ENCODE results near the gene PGA5. TPM values are rescaled to one million over a fixed set of nuclear protein-coding genes. Genes with fewer than 3 reads are reported as not detected.

PGA5 gene
- polyA plus RNA-seq, 1 donor from 2014 or later = not detected

DNA sequence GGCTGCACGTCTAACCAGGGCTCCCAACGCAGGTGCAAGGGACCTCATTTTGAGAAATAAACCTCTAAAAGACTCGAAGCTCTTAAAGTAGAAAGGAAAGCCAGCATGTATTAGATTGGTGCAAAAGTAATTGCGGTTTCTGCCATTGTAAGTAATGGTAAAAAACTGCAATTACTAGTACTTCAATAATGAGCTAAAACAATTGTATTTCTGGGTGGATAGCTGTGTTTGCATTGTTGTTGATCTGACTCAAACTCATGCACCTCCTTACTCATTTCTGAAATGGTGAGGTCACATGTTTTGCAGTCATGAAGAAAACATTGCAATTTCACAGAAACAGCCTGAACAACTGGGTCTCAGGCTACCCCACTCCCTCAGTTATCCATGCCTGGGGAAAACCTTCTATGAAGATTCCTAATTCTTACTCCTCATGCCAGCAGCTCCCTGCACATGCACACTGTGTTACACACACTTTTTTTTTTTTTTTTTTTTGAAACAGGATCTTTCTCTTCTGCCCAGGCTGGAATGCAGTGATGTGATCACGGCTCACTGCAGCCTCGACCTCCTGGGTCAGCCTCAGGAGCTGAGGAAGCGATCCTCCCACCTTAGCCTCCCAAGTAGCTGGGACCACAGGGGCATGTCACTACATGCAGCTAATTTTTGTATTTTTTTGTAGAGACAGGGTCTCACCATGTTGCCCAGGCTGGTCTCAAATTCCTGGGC lies 29.5 kb downstream of the PGA5 start:
- no peaks in the 10 kb centered on the region for H3K27me3 ChIP-seq (ENCODE audit: insufficient read depth, low read depth, low read length)
- no peaks in the 10 kb centered on the region for H3F3A ChIP-seq (ENCODE audit: insufficient read depth, low read length, poor library complexity, severe bottlenecking)
- H3K4me2 ChIP-seq (ENCODE audit: low read length) = no peak overlapping the region
- H3K9me3 ChIP-seq (ENCODE audit: low read length) = no peaks in the 10 kb centered on the region
- no peak overlapping the region for H2AFZ ChIP-seq (ENCODE audit: low read depth, low read length)
- H3K9me2 ChIP-seq (ENCODE audit: insufficient read depth, low read length) = no peaks in the 10 kb centered on the region
- no peak overlapping the region for H3K27ac ChIP-seq (ENCODE audit: low read length)
- H3K36me3 ChIP-seq (ENCODE audit: insufficient read depth, low read length) = no peaks in the 10 kb centered on the region
- TF ChIP-seq POLR2AphosphoS5 (IDR thresholded peaks at IDR 0.05) (no peak), TAF1 (IDR thresholded peaks at IDR 0.05; ENCODE audit: low read depth) (no peak), EP300 (conservative IDR thresholded peaks at IDR 0.05; ENCODE audit: poor library complexity, severe bottlenecking) (no peak), MXI1 (conservative IDR thresholded peaks at IDR 0.05; ENCODE audit: poor library complexity, severe bottlenecking) (no peak), EZH2 (IDR thresholded peaks at IDR 0.05; ENCODE audit: borderline replicate concordance, insufficient read depth, low read length, poor library complexity, severe bottlenecking) (no peak)
- no peaks in the 10 kb centered on the region for H4K20me1 ChIP-seq (ENCODE audit: insufficient read depth)
- H3K4me3 ChIP-seq (ENCODE audit: low read length) = no peak overlapping the region
- no peaks in the 10 kb centered on the region for H3K79me2 ChIP-seq (replicated peaks; ENCODE audit: insufficient read depth, low read length)
- H3K9ac ChIP-seq (ENCODE audit: low read length) = no peak overlapping the region

DNA sequence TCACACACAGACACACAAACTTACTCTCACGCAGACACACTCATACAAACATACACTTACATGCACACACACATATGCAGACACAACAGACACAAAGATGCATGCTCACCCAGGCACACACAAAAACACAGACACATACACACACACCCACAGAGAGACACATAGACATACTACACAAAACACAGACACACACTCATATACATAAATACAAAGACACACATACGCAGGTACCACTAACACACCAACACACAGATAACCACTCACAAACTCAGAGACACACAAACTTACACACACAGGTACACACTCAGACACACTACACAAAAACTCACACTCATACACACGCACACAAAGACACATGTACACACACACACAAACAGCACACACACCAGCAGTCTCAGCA lies 31.8 kb downstream of the PGA5 start:
- no peaks in the 10 kb centered on the region for H3K27me3 ChIP-seq (ENCODE audit: insufficient read depth, low read depth, low read length)
- no peak overlapping the region for H3K9ac ChIP-seq (ENCODE audit: low read length)
- no peak overlapping the region for H3K4me3 ChIP-seq (ENCODE audit: low read length)
- no peaks in the 10 kb centered on the region for H3K9me3 ChIP-seq (ENCODE audit: low read length)
- H3K36me3 ChIP-seq (ENCODE audit: insufficient read depth, low read length) = no peaks in the 10 kb centered on the region
- H3K27ac ChIP-seq (ENCODE audit: low read length) = no peak overlapping the region
- no peaks in the 10 kb centered on the region for H4K20me1 ChIP-seq (ENCODE audit: insufficient read depth)
- H2AFZ ChIP-seq (ENCODE audit: low read depth, low read length) = no peak overlapping the region
- H3K9me2 ChIP-seq (ENCODE audit: insufficient read depth, low read length) = no peaks in the 10 kb centered on the region
- H3F3A ChIP-seq (ENCODE audit: insufficient read depth, low read length, poor library complexity, severe bottlenecking) = no peaks in the 10 kb centered on the region
- TF ChIP-seq MXI1 (conservative IDR thresholded peaks at IDR 0.05; ENCODE audit: poor library complexity, severe bottlenecking) = no peak
- no peak for TF ChIP-seq POLR2AphosphoS5 (IDR thresholded peaks at IDR 0.05)
- TF ChIP-seq EZH2 (IDR thresholded peaks at IDR 0.05; ENCODE audit: borderline replicate concordance, insufficient read depth, low read length, poor library complexity, severe bottlenecking) = no peak
- TF ChIP-seq SMC3 (conservative IDR thresholded peaks at IDR 0.05; ENCODE audit: poor library complexity) = no peak
- TF ChIP-seq RAD21 (conservative IDR thresholded peaks at IDR 0.05) = no peak
- no peak for TF ChIP-seq EP300 (conservative IDR thresholded peaks at IDR 0.05; ENCODE audit: poor library complexity, severe bottlenecking)
- no peak for TF ChIP-seq REST (IDR thresholded peaks at IDR 0.05; ENCODE audit: borderline replicate concordance)
- no peak for TF ChIP-seq TAF1 (IDR thresholded peaks at IDR 0.05; ENCODE audit: low read depth)
- TF ChIP-seq, protein P1, sequence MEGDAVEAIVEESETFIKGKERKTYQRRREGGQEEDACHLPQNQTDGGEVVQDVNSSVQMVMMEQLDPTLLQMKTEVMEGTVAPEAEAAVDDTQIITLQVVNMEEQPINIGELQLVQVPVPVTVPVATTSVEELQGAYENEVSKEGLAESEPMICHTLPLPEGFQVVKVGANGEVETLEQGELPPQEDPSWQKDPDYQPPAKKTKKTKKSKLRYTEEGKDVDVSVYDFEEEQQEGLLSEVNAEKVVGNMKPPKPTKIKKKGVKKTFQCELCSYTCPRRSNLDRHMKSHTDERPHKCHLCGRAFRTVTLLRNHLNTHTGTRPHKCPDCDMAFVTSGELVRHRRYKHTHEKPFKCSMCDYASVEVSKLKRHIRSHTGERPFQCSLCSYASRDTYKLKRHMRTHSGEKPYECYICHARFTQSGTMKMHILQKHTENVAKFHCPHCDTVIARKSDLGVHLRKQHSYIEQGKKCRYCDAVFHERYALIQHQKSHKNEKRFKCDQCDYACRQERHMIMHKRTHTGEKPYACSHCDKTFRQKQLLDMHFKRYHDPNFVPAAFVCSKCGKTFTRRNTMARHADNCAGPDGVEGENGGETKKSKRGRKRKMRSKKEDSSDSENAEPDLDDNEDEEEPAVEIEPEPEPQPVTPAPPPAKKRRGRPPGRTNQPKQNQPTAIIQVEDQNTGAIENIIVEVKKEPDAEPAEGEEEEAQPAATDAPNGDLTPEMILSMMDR (IDR thresholded peaks at IDR 0.05; ENCODE audit: poor library complexity, severe bottlenecking) = no peak
- H3K4me2 ChIP-seq (ENCODE audit: low read length) = no peak overlapping the region
- no peaks in the 10 kb centered on the region for H3K79me2 ChIP-seq (replicated peaks; ENCODE audit: insufficient read depth, low read length)

Measured in neural cell (in vitro differentiated cells).